ENCODE data around the gene ANO7.

The ANO7 gene

DNA sequence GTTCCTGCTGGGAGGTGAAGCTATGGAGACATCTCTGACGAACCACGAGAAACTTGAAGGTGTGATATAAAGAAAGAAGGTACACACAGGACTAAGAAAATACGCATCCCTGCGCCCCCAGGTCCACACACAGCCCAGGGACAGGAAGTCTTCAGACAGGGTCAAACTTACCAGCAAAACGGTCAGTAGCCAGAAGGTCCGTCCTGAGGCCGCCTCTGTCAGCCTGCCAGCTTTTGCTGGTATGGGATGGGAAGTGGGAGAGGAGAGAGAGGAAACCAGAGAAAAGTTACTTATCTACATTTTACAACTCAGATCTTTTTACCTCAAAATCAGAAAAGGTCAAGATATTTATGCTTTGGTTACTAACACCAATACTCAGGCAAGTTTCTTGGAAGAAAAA, 79.8 kb downstream of the ANO7 start:
- ATAC-seq (ENCODE audit: insufficient read depth, low read depth) (no peak), DNase-seq (no peak)
- H3K27ac ChIP-seq (ENCODE audit: low read length) = no peak overlapping the region
- no peak overlapping the region for H2AFZ ChIP-seq (ENCODE audit: low read depth, low read length)
- H3K9ac ChIP-seq (ENCODE audit: low read depth, low read length) = no peak overlapping the region
- H3K36me3 ChIP-seq (ENCODE audit: insufficient read depth, low read length) = peaks cover 42% of the 10 kb centered on the region
- no peak overlapping the region for H3K4me3 ChIP-seq (ENCODE audit: low read depth in 1 of 2, low read length in 2 of 2)
- no peak overlapping the region for H3K4me2 ChIP-seq (ENCODE audit: insufficient read depth, low read length)
- H3K27me3 ChIP-seq (ENCODE audit: insufficient read depth, low read length, poor library complexity) = no peaks in the 10 kb centered on the region
- no peaks in the 10 kb centered on the region for H3K4me1 ChIP-seq (ENCODE audit: insufficient read depth, low read length)
- peaks cover 56% of the 10 kb centered on the region for H4K20me1 ChIP-seq (ENCODE audit: insufficient read depth, low read length)
- H3K9me3 ChIP-seq (ENCODE audit: insufficient read depth, low read length, severe bottlenecking) = no peaks in the 10 kb centered on the region
- peaks cover 56% of the 10 kb centered on the region for H3K79me2 ChIP-seq (ENCODE audit: insufficient read depth, low read length)
- TF ChIP-seq, protein P1, sequence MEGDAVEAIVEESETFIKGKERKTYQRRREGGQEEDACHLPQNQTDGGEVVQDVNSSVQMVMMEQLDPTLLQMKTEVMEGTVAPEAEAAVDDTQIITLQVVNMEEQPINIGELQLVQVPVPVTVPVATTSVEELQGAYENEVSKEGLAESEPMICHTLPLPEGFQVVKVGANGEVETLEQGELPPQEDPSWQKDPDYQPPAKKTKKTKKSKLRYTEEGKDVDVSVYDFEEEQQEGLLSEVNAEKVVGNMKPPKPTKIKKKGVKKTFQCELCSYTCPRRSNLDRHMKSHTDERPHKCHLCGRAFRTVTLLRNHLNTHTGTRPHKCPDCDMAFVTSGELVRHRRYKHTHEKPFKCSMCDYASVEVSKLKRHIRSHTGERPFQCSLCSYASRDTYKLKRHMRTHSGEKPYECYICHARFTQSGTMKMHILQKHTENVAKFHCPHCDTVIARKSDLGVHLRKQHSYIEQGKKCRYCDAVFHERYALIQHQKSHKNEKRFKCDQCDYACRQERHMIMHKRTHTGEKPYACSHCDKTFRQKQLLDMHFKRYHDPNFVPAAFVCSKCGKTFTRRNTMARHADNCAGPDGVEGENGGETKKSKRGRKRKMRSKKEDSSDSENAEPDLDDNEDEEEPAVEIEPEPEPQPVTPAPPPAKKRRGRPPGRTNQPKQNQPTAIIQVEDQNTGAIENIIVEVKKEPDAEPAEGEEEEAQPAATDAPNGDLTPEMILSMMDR (IDR thresholded peaks at IDR 0.05; ENCODE audit: borderline replicate concordance, extremely low read depth, low read length, poor library complexity, severe bottlenecking) = no peak
- no peak for TF ChIP-seq EZH2 (IDR thresholded peaks at IDR 0.05; ENCODE audit: borderline replicate concordance, low read depth, low read length, severe bottlenecking)

DNA sequence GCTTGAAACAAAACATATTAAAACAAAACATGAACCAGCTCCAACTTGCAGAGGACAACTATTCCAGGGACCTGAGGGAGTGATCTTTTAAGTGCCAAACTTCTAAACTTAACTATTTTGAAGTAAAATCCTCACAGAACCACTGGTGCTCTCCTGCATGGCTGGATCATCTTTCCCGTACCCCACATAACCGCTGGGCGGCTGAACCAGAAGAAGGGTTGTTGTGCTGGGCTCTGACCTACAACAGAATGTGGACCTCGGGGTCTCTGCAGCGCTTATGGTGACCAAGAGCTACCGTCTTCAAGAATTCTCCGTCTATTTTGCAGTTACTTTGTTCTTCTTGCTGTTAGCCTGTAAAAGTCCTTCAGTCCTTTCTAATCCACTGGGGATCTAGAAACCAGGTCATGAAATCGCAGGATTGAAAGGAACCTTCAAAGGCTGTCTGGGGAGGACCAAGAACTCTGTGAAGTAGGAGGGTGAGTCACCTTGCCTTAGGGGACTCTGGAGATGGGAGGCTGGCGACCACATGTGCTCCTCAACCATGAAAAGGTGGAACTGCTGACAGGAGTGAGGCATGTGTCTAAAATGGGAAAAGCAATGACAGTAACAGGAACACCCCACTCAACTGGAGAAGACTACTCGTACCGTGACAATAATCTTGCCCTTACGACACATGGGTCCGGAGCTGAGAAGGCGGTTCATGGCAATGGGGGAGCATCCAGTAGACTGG, 80.4 kb downstream of the ANO7 start:
- no peak overlapping the region for H2AFZ ChIP-seq (ENCODE audit: low read depth, low read length)
- H3K36me3 ChIP-seq (ENCODE audit: insufficient read depth, low read length) = peaks cover 36% of the 10 kb centered on the region
- H3K79me2 ChIP-seq (ENCODE audit: insufficient read depth, low read length) = peaks cover 62% of the 10 kb centered on the region
- H3K4me3 ChIP-seq (ENCODE audit: low read depth in 1 of 2, low read length in 2 of 2) = no peak overlapping the region
- ATAC-seq (ENCODE audit: insufficient read depth, low read depth) = no peak
- H3K9me3 ChIP-seq (ENCODE audit: insufficient read depth, low read length, severe bottlenecking) = no peaks in the 10 kb centered on the region
- no peak for DNase-seq
- H3K4me2 ChIP-seq (ENCODE audit: insufficient read depth, low read length) = no peak overlapping the region
- H3K4me1 ChIP-seq (ENCODE audit: insufficient read depth, low read length) = no peaks in the 10 kb centered on the region
- H4K20me1 ChIP-seq (ENCODE audit: insufficient read depth, low read length) = peaks cover 62% of the 10 kb centered on the region
- TF ChIP-seq, protein P1 (IDR thresholded peaks at IDR 0.05; ENCODE audit: borderline replicate concordance, extremely low read depth, low read length, poor library complexity, severe bottlenecking) = no peak
- TF ChIP-seq EZH2 (IDR thresholded peaks at IDR 0.05; ENCODE audit: borderline replicate concordance, low read depth, low read length, severe bottlenecking) = no peak
- H3K27ac ChIP-seq (ENCODE audit: low read length) = no peak overlapping the region
- no peaks in the 10 kb centered on the region for H3K27me3 ChIP-seq (ENCODE audit: insufficient read depth, low read length, poor library complexity)
- H3K9ac ChIP-seq (ENCODE audit: low read depth, low read length) = no peak overlapping the region

DNA sequence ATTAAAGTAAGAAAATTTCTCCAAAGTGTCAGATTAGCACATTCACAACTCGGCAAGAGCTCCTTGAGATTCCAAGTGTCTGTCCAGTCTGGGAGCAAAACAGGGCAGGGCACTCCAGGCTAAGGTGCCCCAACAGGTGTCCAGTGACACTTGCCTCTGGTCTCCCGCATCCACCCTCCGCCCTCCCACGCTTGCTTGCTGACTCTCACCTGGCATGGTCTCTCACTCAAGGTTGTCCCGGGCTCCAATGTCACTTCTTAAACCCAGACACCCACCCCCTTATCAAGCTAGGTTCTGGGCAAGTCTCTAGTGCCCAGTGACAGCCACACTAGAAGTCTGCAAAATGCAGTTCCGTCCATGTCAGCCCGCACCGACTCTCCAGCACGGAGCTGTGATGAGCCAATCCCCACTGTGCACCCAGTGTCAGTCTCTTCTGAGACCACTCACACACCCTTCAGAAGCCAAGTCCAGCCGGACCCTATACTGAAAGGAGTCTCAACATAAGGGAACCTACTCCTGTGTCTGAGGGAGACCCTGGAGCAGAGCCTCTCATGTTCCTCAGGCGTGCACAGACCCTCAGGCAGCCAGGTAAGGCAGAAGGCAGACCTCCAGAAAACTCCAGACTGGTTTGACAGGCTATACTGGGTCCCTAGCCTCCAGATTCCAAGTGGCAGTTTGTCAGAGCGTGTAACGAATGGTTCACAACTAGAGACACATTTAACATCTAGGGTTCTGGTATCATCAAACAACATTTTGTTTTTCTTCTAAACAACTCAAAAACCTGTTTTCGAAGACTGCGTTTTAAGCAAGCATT, 81.4 kb downstream of the ANO7 start:
- Histone ChIP-seq H3K4me1 (ENCODE audit: insufficient read depth, low read length) (no peaks in the 10 kb centered on the region), H3K4me3 (ENCODE audit: low read depth in 1 of 2, low read length in 2 of 2) (no peak overlapping the region), H4K20me1 (ENCODE audit: insufficient read depth, low read length) (peaks cover 69% of the 10 kb centered on the region), H3K4me2 (ENCODE audit: insufficient read depth, low read length) (no peak overlapping the region), H2AFZ (ENCODE audit: low read depth, low read length) (no peak overlapping the region), H3K79me2 (ENCODE audit: insufficient read depth, low read length) (peaks cover 72% of the 10 kb centered on the region), H3K36me3 (ENCODE audit: insufficient read depth, low read length) (peaks cover 34% of the 10 kb centered on the region), H3K27ac (ENCODE audit: low read length) (no peak overlapping the region), H3K9me3 (ENCODE audit: insufficient read depth, low read length, severe bottlenecking) (no peaks in the 10 kb centered on the region), H3K27me3 (ENCODE audit: insufficient read depth, low read length, poor library complexity) (no peaks in the 10 kb centered on the region), H3K9ac (ENCODE audit: low read depth, low read length) (no peak overlapping the region)
- DNase-seq = no peak
- ATAC-seq (ENCODE audit: insufficient read depth, low read depth) = no peak
- TF ChIP-seq, protein P1 (IDR thresholded peaks at IDR 0.05; ENCODE audit: borderline replicate concordance, extremely low read depth, low read length, poor library complexity, severe bottlenecking) = no peak
- TF ChIP-seq EZH2 (IDR thresholded peaks at IDR 0.05; ENCODE audit: borderline replicate concordance, low read depth, low read length, severe bottlenecking) = no peak

Data from DND-41 (cell line).